H9 (cell line): ENCODE data around the gene PSPN. TPM values are rescaled to one million over a fixed set of nuclear protein-coding genes. Genes with fewer than 3 reads are reported as not detected.

Experiments used
- DNase-seq: peaks from one replicate; pipeline ENCODE4 v3.0.0-alpha.2; 2017
- H2AFZ ChIP-seq: one replicate; pipeline ENCODE4 v1.6.1; 2013; ENCODE audit warnings: mild to moderate bottlenecking, low read length, control low read depth, moderate library complexity
- H2AK5ac ChIP-seq: 2 replicates; pipeline ENCODE4 v1.6.1; 2013; ENCODE audit warnings: low read length, control low read depth, mixed read lengths; ENCODE audit not compliant: insufficient read length
- H2BK120ac ChIP-seq: one replicate; pipeline ENCODE4 v1.6.1; 2013; ENCODE audit warnings: low read depth, mild to moderate bottlenecking, low read length, control low read depth, inconsistent platforms; ENCODE audit not compliant: poor library complexity, severe bottlenecking
- H2BK12ac ChIP-seq: 2 replicates; pipeline ENCODE4 v1.6.1; 2013; ENCODE audit warnings: low read length, control low read depth, mixed read lengths, low read depth; ENCODE audit not compliant: insufficient read length
- H2BK15ac ChIP-seq: 2 replicates; pipeline ENCODE4 v1.6.1; 2013; ENCODE audit warnings: low read depth, low read length, control low read depth
- H2BK20ac ChIP-seq: one replicate; pipeline ENCODE4 v1.6.1; 2013; ENCODE audit warnings: low read depth, mild to moderate bottlenecking, low read length, control low read depth, inconsistent platforms; ENCODE audit not compliant: poor library complexity, severe bottlenecking
- H2BK5ac ChIP-seq: 2 replicates; pipeline ENCODE4 v1.6.1; 2013; ENCODE audit warnings: low read length, control low read depth, mixed read lengths; ENCODE audit not compliant: insufficient read length
- H3K14ac ChIP-seq: 2 replicates; pipeline ENCODE4 v1.6.1; 2013; ENCODE audit warnings: low read length, control low read depth; ENCODE audit not compliant: insufficient read depth
- H3K18ac ChIP-seq: 2 replicates; pipeline ENCODE4 v1.6.1; 2013; ENCODE audit warnings: low read depth, mild to moderate bottlenecking, mixed read lengths, low read length, control low read depth; ENCODE audit not compliant: insufficient read length
- H3K23ac ChIP-seq: 2 replicates; pipeline ENCODE4 v1.6.1; 2013; ENCODE audit warnings: low read length, control low read depth, mixed read lengths, low read depth; ENCODE audit not compliant: insufficient read length
- H3K23me2 ChIP-seq: 2 replicates; pipeline ENCODE4 v1.6.1; 2013; ENCODE audit warnings: low read depth, mild to moderate bottlenecking, mixed read lengths, low read length, control low read depth; ENCODE audit not compliant: insufficient read length, poor library complexity, severe bottlenecking
- H3K27ac ChIP-seq: 2 replicates; pipeline ENCODE4 v1.5.1; 2013; ENCODE audit warnings: low read length, control low read depth, mixed read lengths, low read depth; ENCODE audit not compliant: insufficient read length
- H3K27me3 ChIP-seq: 2 replicates; pipeline ENCODE4 v1.6.1; 2013; ENCODE audit warnings: low read length, control low read depth, inconsistent platforms; ENCODE audit not compliant: insufficient read depth
- H3K4ac ChIP-seq: 2 replicates; pipeline ENCODE4 v1.6.1; 2013; ENCODE audit warnings: low read depth, mild to moderate bottlenecking, control low read depth, inconsistent platforms, low read length, moderate library complexity
- H3K4me1 ChIP-seq: 2 replicates; pipeline ENCODE4 v1.6.1; 2013; ENCODE audit warnings: low read length, control low read depth, inconsistent platforms; ENCODE audit not compliant: insufficient read depth
- H3K4me2 ChIP-seq: 2 replicates; pipeline ENCODE4 v1.6.1; 2013; ENCODE audit warnings: low read length, control low read depth, mixed read lengths; ENCODE audit not compliant: insufficient read length, insufficient read depth
- H3K56ac ChIP-seq: 2 replicates; pipeline ENCODE4 v1.6.1; 2013; ENCODE audit warnings: low read depth, mild to moderate bottlenecking, mixed read lengths, low read length, control low read depth; ENCODE audit not compliant: insufficient read length
- H3K79me1 ChIP-seq: 2 replicates; pipeline ENCODE4 v1.6.1; 2013; ENCODE audit warnings: low read depth, mild to moderate bottlenecking, moderate library complexity, low read length, control low read depth, inconsistent platforms; ENCODE audit not compliant: insufficient read depth, poor library complexity, severe bottlenecking
- H3K79me2 ChIP-seq: 2 replicates; pipeline ENCODE4 v1.6.1; 2013; ENCODE audit warnings: low read length, control low read depth, inconsistent platforms; ENCODE audit not compliant: insufficient read depth
- H3K9ac ChIP-seq: 2 replicates; pipeline ENCODE4 v1.6.1; 2013; ENCODE audit warnings: low read length, control low read depth, mixed read lengths; ENCODE audit not compliant: insufficient read length; ENCODE audit errors: extremely low read depth
- H3K9me3 ChIP-seq: one replicate; pipeline ENCODE4 v1.6.1; 2013; ENCODE audit warnings: low read depth, low read length, inconsistent platforms; ENCODE audit not compliant: control insufficient read depth
- H3T11ph ChIP-seq: one replicate; pipeline ENCODE4 v1.6.1; 2013; ENCODE audit warnings: mild to moderate bottlenecking, low read length, control low read depth, inconsistent platforms
- H4K20me1 ChIP-seq: one replicate; pipeline ENCODE4 v1.6.1; 2013; ENCODE audit not compliant: control insufficient read depth, insufficient read length, insufficient read depth
- H4K5ac ChIP-seq: 2 replicates; pipeline ENCODE4 v1.6.1; 2013; ENCODE audit warnings: low read depth, mild to moderate bottlenecking, mixed read lengths, low read length, control low read depth; ENCODE audit not compliant: insufficient read length
- H4K8ac ChIP-seq: replicated peaks from 2 replicates; pipeline ENCODE4 v1.6.1; 2013; ENCODE audit warnings: low read length, control low read depth, mixed read lengths, low read depth; ENCODE audit not compliant: insufficient read length
- H4K91ac ChIP-seq: 2 replicates; pipeline ENCODE4 v1.6.1; 2013; ENCODE audit warnings: low read depth, mild to moderate bottlenecking, moderate library complexity, mixed read lengths, low read length, control low read depth; ENCODE audit not compliant: insufficient read length
- H3K27ac Mint-ChIP-seq, 3 experiments: 2 replicates in 2 of 3; 3 replicates in 1 of 3; pipeline ENCODE4 v1.8.0; 2020 to 2021; ENCODE audit warnings: mixed read lengths in 3 of 3, mild to moderate bottlenecking in 1 of 3, moderate library complexity in 1 of 3
- H3K27me3 Mint-ChIP-seq: 2 replicates; pipeline ENCODE4 v1.8.0; 2021; ENCODE audit warnings: low read depth, mild to moderate bottlenecking, moderate library complexity, mixed read lengths
- H3K36me3 Mint-ChIP-seq, 3 experiments: 2 replicates in 2 of 3; 3 replicates in 1 of 3; pipeline ENCODE4 v1.8.0; 2020 to 2021; ENCODE audit warnings: low read depth in 3 of 3, mixed read lengths in 3 of 3; ENCODE audit not compliant: insufficient read depth in 1 of 3
- H3K4me1 Mint-ChIP-seq, 2 experiments: 2 replicates each; pipeline ENCODE4 v1.8.0; 2020; ENCODE audit warnings: mixed read lengths in 2 of 2
- H3K4me3 Mint-ChIP-seq, 2 experiments: 2 replicates in 1 of 2; 3 replicates in 1 of 2; pipeline ENCODE4 v1.8.0; 2020 to 2021; ENCODE audit warnings: mild to moderate bottlenecking in 2 of 2, mixed read lengths in 2 of 2, moderate library complexity in 1 of 2
- H3K9me3 Mint-ChIP-seq, 2 experiments: 2 replicates in 1 of 2; 3 replicates in 1 of 2; pipeline ENCODE4 v1.8.0; 2020; ENCODE audit warnings: mild to moderate bottlenecking in 2 of 2, mixed read lengths in 2 of 2, moderate library complexity in 1 of 2
- WGBS: extraction: QIAGEN DNeasy Blood & Tissue Kit; methylation state at CpG from one replicate; pipeline ENCODE4 v1.1.7; 2013; ENCODE audit warnings: missing lambda C conversion rate, low lambda C conversion rate, mixed read lengths; ENCODE audit not compliant: insufficient read length; ENCODE audit errors: extremely low coverage; 5-methylcytosine and 5-hydroxymethylcytosine counted together
- total RNA-seq: library from RNA; stranded (reverse); gene quantifications from 2 replicates; pipeline ENCODE4 v1.2.1, GENCODE V29; 2021
- TF ChIP-seq, protein P1 (sequence below): fragments of 200-600 bp; sonication (generic); conservative IDR thresholded peaks from 3 replicates; pipeline ENCODE4 v1.8.0; 2021; ENCODE audit warnings: antibody characterized with exemption, mild to moderate bottlenecking

The PSPN gene
- total RNA-seq, 1 experiment from 2014 or later, result 2.1 TPM

DNA sequence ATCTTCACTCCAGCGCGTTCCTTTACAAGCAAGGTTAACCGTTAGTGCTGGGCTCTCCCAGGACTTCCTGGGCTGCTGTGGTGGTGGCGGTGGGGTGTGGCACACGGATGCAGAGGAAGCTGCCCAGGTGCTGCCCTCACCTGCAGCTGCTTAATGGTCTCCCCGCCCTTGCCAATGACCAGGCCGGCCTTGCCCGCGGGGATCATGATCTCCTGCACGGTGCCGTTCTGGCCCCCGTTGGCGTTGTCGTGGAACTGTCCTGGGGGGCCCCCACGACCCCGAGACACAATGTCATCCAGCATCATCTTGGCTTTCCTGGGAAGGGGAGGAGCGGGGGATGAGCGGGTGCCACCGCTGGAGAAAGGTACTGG is 42.8 kb upstream of the PSPN start:
- Mint-ChIP-seq H3K36me3 (peaks cover 53 to 97% (median 94%) of the 10 kb centered on the region in 3 experiments), H3K27me3 (no peaks in the 10 kb centered on the region), H3K4me1 (peaks cover 10 to 26% of the 10 kb centered on the region in 2 experiments), H3K4me3 (no peak overlapping the region), H3K9me3 (no peaks in the 10 kb centered on the region; a peak in 2 of 5 replicates), H3K27ac (no peak overlapping the region; a peak in 1 of 7 replicates)
- no peaks in the 10 kb centered on the region for H4K20me1 ChIP-seq
- H4K91ac ChIP-seq, result no peak overlapping the region
- no peak overlapping the region for H3K14ac ChIP-seq
- no peak overlapping the region for H3K18ac ChIP-seq
- H3K23me2 ChIP-seq, result peaks cover under 1% of the 10 kb centered on the region
- H2BK120ac ChIP-seq, result no peak overlapping the region
- WGBS, result no CpG with 5 or more reads among the region's 19 CpGs
- no peak overlapping the region for H2BK20ac ChIP-seq
- no peak overlapping the region for H2BK5ac ChIP-seq
- H3K23ac ChIP-seq, result no peak overlapping the region
- no peak overlapping the region for H3T11ph ChIP-seq
- no peak for DNase-seq
- H3K9ac ChIP-seq, result no peak overlapping the region
- no peak overlapping the region for H3K27ac ChIP-seq
- no peak overlapping the region for H4K5ac ChIP-seq
- no peak overlapping the region for H2AFZ ChIP-seq
- no peaks in the 10 kb centered on the region for H3K27me3 ChIP-seq
- H3K4me1 ChIP-seq, result no peaks in the 10 kb centered on the region
- H3K79me2 ChIP-seq, result peaks cover 38% of the 10 kb centered on the region
- H2BK15ac ChIP-seq, result no peak overlapping the region
- no peak overlapping the region for H3K4me2 ChIP-seq
- H2AK5ac ChIP-seq, result no peak overlapping the region
- H2BK12ac ChIP-seq, result no peak overlapping the region
- no peak overlapping the region for H3K4ac ChIP-seq
- no peak overlapping the region for H3K56ac ChIP-seq
- TF ChIP-seq, protein P1, sequence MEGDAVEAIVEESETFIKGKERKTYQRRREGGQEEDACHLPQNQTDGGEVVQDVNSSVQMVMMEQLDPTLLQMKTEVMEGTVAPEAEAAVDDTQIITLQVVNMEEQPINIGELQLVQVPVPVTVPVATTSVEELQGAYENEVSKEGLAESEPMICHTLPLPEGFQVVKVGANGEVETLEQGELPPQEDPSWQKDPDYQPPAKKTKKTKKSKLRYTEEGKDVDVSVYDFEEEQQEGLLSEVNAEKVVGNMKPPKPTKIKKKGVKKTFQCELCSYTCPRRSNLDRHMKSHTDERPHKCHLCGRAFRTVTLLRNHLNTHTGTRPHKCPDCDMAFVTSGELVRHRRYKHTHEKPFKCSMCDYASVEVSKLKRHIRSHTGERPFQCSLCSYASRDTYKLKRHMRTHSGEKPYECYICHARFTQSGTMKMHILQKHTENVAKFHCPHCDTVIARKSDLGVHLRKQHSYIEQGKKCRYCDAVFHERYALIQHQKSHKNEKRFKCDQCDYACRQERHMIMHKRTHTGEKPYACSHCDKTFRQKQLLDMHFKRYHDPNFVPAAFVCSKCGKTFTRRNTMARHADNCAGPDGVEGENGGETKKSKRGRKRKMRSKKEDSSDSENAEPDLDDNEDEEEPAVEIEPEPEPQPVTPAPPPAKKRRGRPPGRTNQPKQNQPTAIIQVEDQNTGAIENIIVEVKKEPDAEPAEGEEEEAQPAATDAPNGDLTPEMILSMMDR, result no peak
- peaks cover 7% of the 10 kb centered on the region for H3K79me1 ChIP-seq
- H4K8ac ChIP-seq, result no peak overlapping the region
- no peaks in the 10 kb centered on the region for H3K9me3 ChIP-seq
